SK-N-SH (cell line): ENCODE results near the gene PTK7. TPM values are rescaled to one million over a fixed set of nuclear protein-coding genes. Genes with fewer than 3 reads are reported as not detected.

ENCODE experiments used
- CTCF ChIA-PET: fragments of 300-600, 350-600 bp; formaldehyde crosslinking; extraction: SDS; loops from one replicate; lab custom pipeline; 2021; lab: Yijun Ruan, JAX
- POLR2A ChIA-PET: fragments of 350-600 bp; sonication (Branson Sonifier 250); formaldehyde crosslinking; extraction: SDS; loops from one replicate; lab custom pipeline; 2020; ENCODE audit warnings: antibody characterized with exemption, inconsistent platforms; lab: Yijun Ruan, JAX
- DNase-seq: peaks from one replicate; pipeline ENCODE4 v3.0.0; 2012
- H2AFZ ChIP-seq: fragments of 200-600 bp; sonication (generic); 2 replicates; pipeline ENCODE4 v1.8.1; 2016; ENCODE audit warnings: antibody characterized with exemption, mild to moderate bottlenecking, low read depth
- H3F3A ChIP-seq: fragments of 200-600 bp; sonication (generic); replicated peaks from 2 replicates; pipeline ENCODE3; 2016; ENCODE audit warnings: antibody characterized with exemption, mild to moderate bottlenecking; ENCODE audit not compliant: insufficient read depth
- H3K27ac ChIP-seq, 2 experiments: fragments of 200-500 bp in 1 of 2; fragments of 200-600 bp in 1 of 2; sonication (Bioruptor generic) in 1 of 2; sonication (generic), shearing (Covaris generic) in 1 of 2; 2 replicates each; pipeline versions ENCODE4 v1.5.1 to v1.6.1; 2014 to 2016; ENCODE audit warnings: low read depth in 2 of 2, inconsistent platforms in 1 of 2, low read length in 1 of 2, mild to moderate bottlenecking in 1 of 2, mixed read lengths in 1 of 2
- H3K27me3 ChIP-seq: fragments of 200-600 bp; sonication (generic), shearing (Covaris generic); 2 replicates; pipeline ENCODE4 v1.6.1; 2016; ENCODE audit warnings: mixed run types; ENCODE audit not compliant: insufficient read depth
- H3K36me3 ChIP-seq, 2 experiments: fragments of 200-500 bp in 1 of 2; fragments of 200-600 bp in 1 of 2; sonication (Bioruptor generic) in 1 of 2; sonication (generic) in 1 of 2; replicated peaks in 1 of 2; 2 replicates each; pipeline versions ENCODE3 to v1.5.1; 2014 to 2016; ENCODE audit warnings: low read length in 1 of 2, mild to moderate bottlenecking in 1 of 2; ENCODE audit not compliant: insufficient read depth in 2 of 2, control insufficient read depth in 1 of 2
- H3K4me1 ChIP-seq, 2 experiments: fragments of 200-500 bp in 1 of 2; fragments of 200-600 bp in 1 of 2; sonication (Bioruptor generic) in 1 of 2; sonication (generic), shearing (Covaris generic) in 1 of 2; 2 replicates each; pipeline versions ENCODE4 v1.5.1 to v1.6.1; 2014 to 2016; ENCODE audit warnings: low read depth in 1 of 2, low read length in 1 of 2, mixed run types in 1 of 2; ENCODE audit not compliant: insufficient read depth in 2 of 2, control insufficient read depth in 1 of 2
- H3K4me2 ChIP-seq: fragments of 200-600 bp; sonication (generic), shearing (Covaris generic); 2 replicates; pipeline ENCODE4 v1.6.1; 2017; ENCODE audit warnings: mixed run types
- H3K4me3 ChIP-seq, 2 experiments: fragments of 200-500 bp in 1 of 2; fragments of 200-600 bp in 1 of 2; sonication (Bioruptor generic) in 1 of 2; sonication (generic), shearing (Covaris generic) in 1 of 2; 2 replicates each; pipeline versions ENCODE4 v1.5.1 to v1.8.1; 2014 to 2016; ENCODE audit warnings: low read depth in 2 of 2, inconsistent platforms in 1 of 2, low read length in 1 of 2, mild to moderate bottlenecking in 1 of 2, mixed read lengths in 1 of 2, moderate library complexity in 1 of 2
- H3K79me2 ChIP-seq: fragments of 200-600 bp; sonication (generic); 2 replicates; pipeline ENCODE4 v1.8.1; 2017; ENCODE audit warnings: mild to moderate bottlenecking; ENCODE audit not compliant: insufficient read depth
- H3K9ac ChIP-seq: fragments of 200-600 bp; sonication (generic); 2 replicates; pipeline ENCODE4 v1.6.1; 2017; ENCODE audit warnings: mixed run types
- H3K9me2 ChIP-seq: fragments of 200-600 bp; sonication (generic); 2 replicates; pipeline ENCODE4 v1.6.1; 2017; ENCODE audit warnings: mixed run types
- H3K9me3 ChIP-seq: fragments of 200-600 bp; sonication (generic); 2 replicates; pipeline ENCODE4 v1.6.1; 2017; ENCODE audit warnings: mixed run types, mild to moderate bottlenecking, moderate library complexity
- H4K20me1 ChIP-seq: fragments of 200-600 bp; sonication (generic); 2 replicates; pipeline ENCODE4 v1.6.1; 2017; ENCODE audit warnings: mild to moderate bottlenecking, mixed run types; ENCODE audit not compliant: insufficient read depth
- CHD2 ChIP-seq: fragments of 150-350 bp; IDR thresholded peaks from 2 replicates; pipeline ENCODE4 v1.6.1; 2018; ENCODE audit warnings: low read length; ENCODE audit not compliant: partially characterized antibody
- CTCF ChIP-seq: fragments of 200-600 bp; sonication (generic); IDR thresholded peaks from 2 replicates; pipeline ENCODE4 v1.6.1; 2017; ENCODE audit warnings: antibody characterized with exemption, mild to moderate bottlenecking, moderate library complexity
- ELF1 ChIP-seq: IDR thresholded peaks from 2 replicates; pipeline ENCODE4 v1.4.0; 2012
- EP300 ChIP-seq, 2 experiments: IDR thresholded peaks; 2 replicates each; pipeline versions ENCODE4 v1.4.0 to v1.6.1; 2012; ENCODE audit warnings: borderline replicate concordance in 1 of 2, low read depth in 1 of 2, low read length in 1 of 2
- FOSL2 ChIP-seq: IDR thresholded peaks from 2 replicates; pipeline ENCODE4 v1.4.0; 2012; ENCODE audit warnings: low read depth, mild to moderate bottlenecking, moderate library complexity, borderline replicate concordance
- FOXJ3 ChIP-seq: sonication (generic); formaldehyde crosslinking; IDR thresholded peaks from 2 replicates; pipeline ENCODE4 v1.5.1; 2020; ENCODE audit warnings: mild to moderate bottlenecking, missing genetic modification reagents
- FOXM1 ChIP-seq: IDR thresholded peaks from 2 replicates; pipeline ENCODE4 v1.4.0; 2012; ENCODE audit warnings: low read depth, mild to moderate bottlenecking
- GABPA ChIP-seq: IDR thresholded peaks from 2 replicates; pipeline ENCODE4 v1.4.0; 2012; ENCODE audit warnings: low read depth, mild to moderate bottlenecking
- JUND ChIP-seq: IDR thresholded peaks from 2 replicates; pipeline ENCODE4 v1.4.0; 2012
- MAX ChIP-seq: IDR thresholded peaks from 2 replicates; pipeline ENCODE4 v1.4.0; 2012; ENCODE audit warnings: low read depth
- MEF2A ChIP-seq: IDR thresholded peaks from 2 replicates; pipeline ENCODE4 v1.4.0; 2012; ENCODE audit warnings: low read depth, borderline replicate concordance
- MXI1 ChIP-seq: IDR thresholded peaks from 2 replicates; pipeline ENCODE4 v1.6.1; 2012; ENCODE audit warnings: mild to moderate bottlenecking, low read depth, low read length, improper control_type of control experiment
- NFIC ChIP-seq: IDR thresholded peaks from 2 replicates; pipeline ENCODE4 v1.4.0; 2012; ENCODE audit warnings: borderline replicate concordance
- PBX3 ChIP-seq: IDR thresholded peaks from 2 replicates; pipeline ENCODE4; 2012
- POLR2AphosphoS5 ChIP-seq: IDR thresholded peaks from 2 replicates; pipeline ENCODE4 v1.6.1; 2012; ENCODE audit warnings: low read depth, low read length
- RAD21 ChIP-seq: IDR thresholded peaks from 2 replicates; pipeline ENCODE4 v1.6.1; 2012; ENCODE audit warnings: mild to moderate bottlenecking, low read length
- RCOR1 ChIP-seq: fragments of 150-350 bp; IDR thresholded peaks from 2 replicates; pipeline ENCODE4 v1.6.1; 2017; ENCODE audit warnings: antibody characterized with exemption, low read length
- RFX5 ChIP-seq: IDR thresholded peaks from 2 replicates; pipeline ENCODE4 v1.6.1; 2012; ENCODE audit warnings: mild to moderate bottlenecking, improper control_type of control experiment, low read length
- RXRA ChIP-seq: IDR thresholded peaks from 2 replicates; pipeline ENCODE4 v1.4.0; 2012; ENCODE audit warnings: low read depth, mild to moderate bottlenecking, borderline replicate concordance
- SIN3A ChIP-seq: IDR thresholded peaks from 2 replicates; pipeline ENCODE4 v1.6.1; 2012; ENCODE audit warnings: low read depth, mild to moderate bottlenecking, low read length, moderate library complexity, borderline replicate concordance
- SMC3 ChIP-seq: IDR thresholded peaks from 2 replicates; pipeline ENCODE4 v1.6.1; 2012; ENCODE audit warnings: low read depth, low read length, improper control_type of control experiment
- TAF1 ChIP-seq: IDR thresholded peaks from 2 replicates; pipeline ENCODE4 v1.6.1; 2012; ENCODE audit warnings: low read depth, mild to moderate bottlenecking, low read length, moderate library complexity, borderline replicate concordance
- TCF12 ChIP-seq: IDR thresholded peaks from 2 replicates; pipeline ENCODE4 v1.4.0; 2012
- TEAD4 ChIP-seq: IDR thresholded peaks from 2 replicates; pipeline ENCODE4 v1.4.0; 2012; ENCODE audit warnings: mild to moderate bottlenecking, borderline replicate concordance; ENCODE audit not compliant: insufficient read depth
- USF1 ChIP-seq: IDR thresholded peaks from 2 replicates; pipeline ENCODE4 v1.4.0; 2012; ENCODE audit warnings: low read depth, borderline replicate concordance
- YY1 ChIP-seq: IDR thresholded peaks from 2 replicates; pipeline ENCODE4 v1.4.0; 2012; ENCODE audit warnings: low read depth, mild to moderate bottlenecking
- ZBTB33 ChIP-seq: IDR thresholded peaks from 2 replicates; pipeline ENCODE4 v1.4.0; 2012; ENCODE audit warnings: low read depth, borderline replicate concordance
- WGBS: methylation state at CpG from one replicate; pipeline ENCODE4 v1.1.6; 2017; ENCODE audit warnings: low lambda C conversion rate; 5-methylcytosine and 5-hydroxymethylcytosine counted together
- polyA plus RNA-seq, 3 experiments: library from polyadenylated mRNA; depleted of rRNA; stranded (reverse); fragments of >200 nt; gene quantifications; 2 replicates each; pipeline ENCODE4 v1.2.3, GENCODE V29; 2012

PTK7 gene
- polyA plus RNA-seq, 1 of the 3 experiments (the other 2 are of a cell fraction), result 105 TPM

GRCh38 chr6:43059168-43060033, 16.7 kb upstream of the PTK7 start, which contains the start of the genes KLC4 and MRPL2:
TSS of gene KLC4 (plus strand) at chr6:43059631. CDS start at chr6:43061336, 1,705 bp downstream.
TSS of gene MRPL2 (minus strand) at chr6:43059434. CDS start at chr6:43059381, 53 bp downstream.
- ChIA-PET POLR2A (interaction anchor here (0.7 to 2.7 kb wide), 7 partner anchors 17 to 169 kb away, joined by 3 to 9 read pairs (median 4); partner anchors contain the start of genes KLHDC3, MEA1, PEX6 and PTK7), CTCF (interaction anchor here (1.5 to 2.7 kb wide), 3 partner anchors 11 to 84 kb away, joined by 4 to 14 read pairs (median 12); partner anchors contain the start of gene PTK7)
- H3K27me3 ChIP-seq, result no peaks in the 10 kb centered on the region
- H3K4me1 ChIP-seq, result peaks cover 0 to 14% of the 10 kb centered on the region in 2 experiments; a peak in 3 of 4 replicates
- H3K4me3 ChIP-seq, result peak within 1 kb of the TSS; percentile 90 to 92
- H2AFZ ChIP-seq, result peak within 1 kb of the TSS; percentile 85
- H3K9me3 ChIP-seq, result no peaks in the 10 kb centered on the region
- peak within 1 kb of the TSS; percentile 91 for H3K9ac ChIP-seq
- no peaks in the 10 kb centered on the region for H4K20me1 ChIP-seq
- peak within 1 kb of the TSS; percentile 91 for H3K4me2 ChIP-seq
- H3K36me3 ChIP-seq, result peaks cover 7 to 14% of the 10 kb centered on the region in 2 experiments
- DNase-seq, result peak; percentile 98
- peaks cover 9% of the 10 kb centered on the region for H3F3A ChIP-seq
- H3K79me2 ChIP-seq, result peaks cover 37% of the 10 kb centered on the region
- H3K9me2 ChIP-seq, result no peaks in the 10 kb centered on the region
- WGBS, result under 1% methylated on average over 24 of the region's 64 CpGs
- peak within 1 kb of the TSS; percentile 63 to 86 for H3K27ac ChIP-seq
- no peak for TF ChIP-seq RFX5
- TF ChIP-seq POLR2AphosphoS5, result peak; percentile 90
- TF ChIP-seq ZBTB33, result peak; percentile 79; the same call in 1 of the 2 replicates
- peak; percentile 96 for TF ChIP-seq YY1
- TF ChIP-seq FOXM1, result no peak
- no peak for TF ChIP-seq NFIC
- TF ChIP-seq TCF12, result no peak
- no peak for TF ChIP-seq RAD21
- TF ChIP-seq MXI1, result peak; percentile 79
- TF ChIP-seq ELF1, result no peak
- no peak for TF ChIP-seq FOXJ3 (CRISPR knock-in tag)
- TF ChIP-seq TAF1, result peak; percentile 45; the same call in 1 of the 2 replicates
- TF ChIP-seq TEAD4, result no peak
- no peak for TF ChIP-seq EP300 (IDR thresholded peaks at IDR 0.05; ENCODE audit: borderline replicate concordance in 1 of 2, low read depth in 1 of 2, low read length in 1 of 2)
- peak; percentile 86 for TF ChIP-seq MAX
- no peak for TF ChIP-seq RXRA
- TF ChIP-seq SMC3, result no peak
- TF ChIP-seq CTCF, result no peak
- no peak for TF ChIP-seq FOSL2
- peak; percentile 83 for TF ChIP-seq PBX3
- TF ChIP-seq USF1, result peak; percentile 78
- no peak for TF ChIP-seq JUND
- TF ChIP-seq RCOR1, result no peak
- peak; percentile 74; the same call in 1 of the 2 replicates for TF ChIP-seq SIN3A
- TF ChIP-seq CHD2, result peak; percentile 91
- TF ChIP-seq GABPA, result peak; percentile 34; the same call in 1 of the 2 replicates
- no peak for TF ChIP-seq MEF2A
